ENCODE data around the gene CUBN.

Gene CUBN

DNA sequence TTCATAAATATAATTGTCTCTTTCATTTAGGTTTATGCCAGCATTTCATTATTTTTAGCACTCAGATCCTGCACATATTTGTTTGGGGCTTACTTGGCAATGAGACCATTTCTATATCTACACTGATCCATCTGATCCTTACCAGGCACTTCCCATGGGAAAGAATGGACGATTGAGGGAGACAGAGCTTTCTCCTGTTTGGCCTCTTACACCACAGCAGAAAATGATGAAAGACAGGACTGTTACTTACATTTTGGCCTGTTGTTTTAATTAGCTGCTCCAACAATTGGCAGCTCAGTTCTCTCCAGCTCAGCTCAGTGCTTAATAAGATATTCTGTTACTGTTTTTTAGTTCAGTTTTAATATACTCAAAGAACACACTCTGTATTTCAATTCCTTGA, 234.8 kb downstream of the CUBN start:
- ATAC-seq (ENCODE audit: low read depth) = no peak
- Mint-ChIP-seq H3K27me3 (peaks cover 4% of the 10 kb centered on the region), H3K27ac (no peak overlapping the region), H3K4me1 (peaks cover 5% of the 10 kb centered on the region), H3K4me3 (no peak overlapping the region), H3K36me3 (peaks cover 7% of the 10 kb centered on the region), H3K9me3 (peaks cover 3% of the 10 kb centered on the region)
- no peak for DNase-seq (ENCODE audit: low spot score in 2 of 2)

GRCh38 chr10:16893664-16894063, 235.9 kb downstream of the CUBN start:
- Mint-ChIP-seq H3K4me1 (peaks cover 5% of the 10 kb centered on the region), H3K36me3 (peaks cover 7% of the 10 kb centered on the region), H3K9me3 (peaks cover 3% of the 10 kb centered on the region), H3K27me3 (peaks cover 4% of the 10 kb centered on the region), H3K4me3 (no peak overlapping the region), H3K27ac (no peak overlapping the region)
- no peak for ATAC-seq (ENCODE audit: low read depth)
- no peak for DNase-seq (ENCODE audit: low spot score in 2 of 2)

GRCh38 chr10:16891375-16892313, 238.0 kb downstream of the CUBN start:
- peak overlapping the region; percentile 25 for H3K4me3 Mint-ChIP-seq
- ATAC-seq (ENCODE audit: low read depth) (peak; percentile 54), DNase-seq (ENCODE audit: low spot score in 2 of 2) (peak in 1 of 2 donors; percentile 15)
- no peak overlapping the region for H3K27ac Mint-ChIP-seq
- peaks cover 3% of the 10 kb centered on the region for H3K27me3 Mint-ChIP-seq
- peaks cover 4% of the 10 kb centered on the region for H3K36me3 Mint-ChIP-seq
- H3K4me1 Mint-ChIP-seq = peaks cover 5% of the 10 kb centered on the region
- H3K9me3 Mint-ChIP-seq = peaks cover 3% of the 10 kb centered on the region

- DNase-seq (ENCODE audit: low spot score in 2 of 2) = no peak
- ATAC-seq (ENCODE audit: low read depth) = no peak
- no peak overlapping the region for H3K4me3 Mint-ChIP-seq
Measured at GRCh38 chr10:16890691-16891090, 238.9 kb downstream of the CUBN start.

DNA sequence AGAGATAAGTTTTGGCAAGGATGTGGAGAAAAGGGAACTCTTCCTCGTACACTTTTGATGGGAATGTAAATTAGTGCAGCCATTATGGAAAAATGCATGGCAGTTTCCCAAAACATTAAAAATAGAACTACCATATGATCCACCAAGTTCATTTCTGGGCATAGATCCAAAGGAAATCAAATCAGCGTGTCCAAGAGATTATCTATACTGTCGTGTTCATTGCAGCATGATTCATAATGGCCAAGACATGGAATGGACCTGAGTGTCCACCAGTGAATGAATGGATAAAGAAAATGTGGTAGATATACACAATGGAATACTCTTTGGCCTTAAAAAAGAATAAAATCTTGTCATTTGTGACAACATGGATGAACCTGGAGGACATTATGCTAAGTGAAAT, 242.0 kb downstream of the CUBN start:
- Mint-ChIP-seq H3K36me3 (peaks cover 3% of the 10 kb centered on the region), H3K9me3 (no peaks in the 10 kb centered on the region), H3K4me3 (no peak overlapping the region), H3K27ac (no peak overlapping the region), H3K27me3 (peaks cover 2% of the 10 kb centered on the region), H3K4me1 (peaks cover 5% of the 10 kb centered on the region)
- DNase-seq (ENCODE audit: low spot score in 2 of 2) (no peak), ATAC-seq (ENCODE audit: low read depth) (no peak)

More at GRCh38 chr10:16890691-16891090, 238.9 kb downstream of the CUBN start:
- Mint-ChIP-seq H3K36me3 (peaks cover 1% of the 10 kb centered on the region), H3K27me3 (peaks cover 2% of the 10 kb centered on the region), H3K27ac (no peak overlapping the region), H3K4me1 (peaks cover 5% of the 10 kb centered on the region), H3K9me3 (peaks cover 3% of the 10 kb centered on the region)

DNA sequence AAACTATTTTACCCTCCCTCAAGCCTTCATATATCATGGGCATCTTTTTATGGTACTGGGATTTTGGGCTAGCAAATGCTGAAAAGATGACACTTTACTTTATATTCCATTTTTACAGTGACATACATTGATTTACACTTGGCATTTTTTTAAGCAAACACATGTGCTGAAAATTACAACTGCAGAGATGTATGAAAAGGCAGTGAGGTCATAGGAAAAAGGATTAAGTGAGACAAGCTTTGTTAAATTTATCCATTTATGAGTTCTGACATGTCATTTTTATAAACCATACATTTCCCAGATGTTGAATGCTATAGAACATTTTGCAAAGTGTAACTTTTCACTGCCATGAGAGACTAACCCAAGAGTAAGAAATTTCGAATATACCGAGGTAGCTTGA, 243.6 kb downstream of the CUBN start:
- Mint-ChIP-seq H3K27me3 (peaks cover 2% of the 10 kb centered on the region), H3K9me3 (no peaks in the 10 kb centered on the region), H3K4me3 (no peak overlapping the region), H3K4me1 (peaks cover under 1% of the 10 kb centered on the region), H3K36me3 (peaks cover 3% of the 10 kb centered on the region), H3K27ac (no peak overlapping the region)
- DNase-seq (ENCODE audit: low spot score in 2 of 2) (no peak), ATAC-seq (ENCODE audit: low read depth) (no peak)

GRCh38 chr10:16884497-16884896, 245.1 kb downstream of the CUBN start:
- H3K36me3 Mint-ChIP-seq = peaks cover 3% of the 10 kb centered on the region
- DNase-seq (ENCODE audit: low spot score in 2 of 2) (no peak), ATAC-seq (ENCODE audit: low read depth) (no peak)
- H3K4me1 Mint-ChIP-seq = no peaks in the 10 kb centered on the region
- H3K27me3 Mint-ChIP-seq = peaks cover 2% of the 10 kb centered on the region
- H3K4me3 Mint-ChIP-seq = no peak overlapping the region
- H3K9me3 Mint-ChIP-seq = no peaks in the 10 kb centered on the region
- H3K27ac Mint-ChIP-seq = no peak overlapping the region

DNA sequence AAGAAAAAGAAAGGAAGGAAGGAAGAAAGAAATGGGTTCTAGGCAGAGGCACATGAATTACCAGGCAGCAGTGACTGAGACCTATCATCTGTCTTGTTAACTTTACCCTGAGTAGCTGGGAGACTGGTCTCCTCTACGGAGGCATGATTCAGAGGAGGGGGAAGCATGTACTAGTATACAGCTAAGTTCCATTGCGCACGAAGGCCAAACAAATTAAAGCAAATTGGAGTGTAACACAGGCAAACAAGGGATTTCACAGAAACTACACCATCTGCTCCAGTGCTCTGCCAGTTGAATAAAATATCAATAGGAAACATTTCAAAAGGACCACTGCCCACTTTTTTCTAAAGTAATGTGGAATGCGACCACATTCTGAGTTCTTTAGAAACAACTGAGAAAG, 246.5 kb downstream of the CUBN start:
- no peak overlapping the region for H3K27ac Mint-ChIP-seq

DNA sequence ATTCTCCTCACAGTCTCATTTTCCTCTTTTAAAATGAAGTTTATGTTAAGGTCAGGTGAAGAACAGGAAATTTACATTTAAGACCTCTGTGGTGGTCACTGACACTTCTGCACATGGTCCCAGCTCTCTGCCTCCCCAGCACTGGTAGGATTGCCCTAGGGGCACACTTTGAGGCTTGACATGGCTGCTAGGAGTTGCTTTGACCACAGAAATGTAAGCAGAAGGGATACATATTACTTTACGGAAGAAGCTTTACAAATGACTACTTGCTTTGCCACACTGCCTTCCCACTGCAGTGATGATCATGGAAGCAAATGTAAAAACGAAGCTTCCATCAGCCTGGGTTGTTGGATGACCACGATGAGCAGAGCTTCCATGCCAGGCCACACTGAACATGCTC, 259.3 kb downstream of the CUBN start:
- DNase-seq (ENCODE audit: low spot score in 2 of 2) = no peak
- no peak for ATAC-seq (ENCODE audit: low read depth)
- no peaks in the 10 kb centered on the region for H3K9me3 Mint-ChIP-seq
- H3K4me1 Mint-ChIP-seq = no peaks in the 10 kb centered on the region
- no peak overlapping the region for H3K4me3 Mint-ChIP-seq
- H3K27me3 Mint-ChIP-seq = peaks cover 2% of the 10 kb centered on the region
- H3K27ac Mint-ChIP-seq = no peak overlapping the region
- H3K36me3 Mint-ChIP-seq = peaks cover 8% of the 10 kb centered on the region

More for the DNA sequence above, 246.5 kb downstream of the CUBN start:
- no peak overlapping the region for H3K4me3 Mint-ChIP-seq
- no peaks in the 10 kb centered on the region for H3K9me3 Mint-ChIP-seq
- ATAC-seq (ENCODE audit: low read depth) = no peak
- peaks cover 2% of the 10 kb centered on the region for H3K27me3 Mint-ChIP-seq
- peaks cover 3% of the 10 kb centered on the region for H3K36me3 Mint-ChIP-seq
- H3K4me1 Mint-ChIP-seq = no peaks in the 10 kb centered on the region
- no peak for DNase-seq (ENCODE audit: low spot score in 2 of 2)

DNA sequence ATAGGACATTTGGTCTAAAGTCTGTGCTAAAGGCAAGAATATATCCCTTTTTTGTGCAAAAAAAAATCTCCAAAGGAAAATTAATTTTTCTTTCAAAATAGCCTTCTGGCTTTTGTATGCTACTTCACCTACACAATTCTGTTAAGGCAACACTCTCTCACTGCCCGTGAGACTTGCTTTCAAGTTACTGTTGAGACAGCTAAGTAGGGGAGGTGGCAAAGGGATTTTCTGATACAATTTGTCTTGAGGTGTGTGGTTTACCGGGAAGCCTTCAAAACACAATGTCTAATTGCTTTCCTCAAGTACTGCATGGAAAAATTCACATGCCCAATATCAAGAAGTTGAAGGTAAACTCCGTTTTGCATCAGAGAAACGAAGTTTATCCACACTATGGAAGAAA, 261.6 kb downstream of the CUBN start:
- ATAC-seq (ENCODE audit: low read depth) (no peak), DNase-seq (ENCODE audit: low spot score in 2 of 2) (no peak)
- Mint-ChIP-seq H3K36me3 (peaks cover 4% of the 10 kb centered on the region), H3K27me3 (peaks cover 5% of the 10 kb centered on the region), H3K4me1 (no peaks in the 10 kb centered on the region), H3K4me3 (no peak overlapping the region), H3K27ac (no peak overlapping the region), H3K9me3 (no peaks in the 10 kb centered on the region)

DNA sequence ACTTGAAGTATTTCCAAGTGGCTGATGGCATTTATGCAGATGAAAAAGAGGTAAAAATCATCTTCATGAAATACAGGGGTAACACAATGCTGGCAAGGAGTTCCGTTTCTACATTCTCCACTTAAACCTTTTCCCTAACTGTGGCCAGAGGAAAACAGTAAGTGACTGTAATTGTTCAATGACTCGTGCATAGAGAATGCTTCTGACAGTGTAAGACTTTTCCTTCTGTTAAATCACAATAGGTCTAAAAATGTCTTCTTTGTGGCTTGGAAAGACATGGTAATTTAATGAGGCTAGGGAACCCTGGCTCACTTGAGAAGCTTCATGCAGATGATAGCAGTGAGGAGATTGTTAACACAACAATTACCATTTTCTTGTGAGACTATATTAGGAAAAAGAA, 262.1 kb downstream of the CUBN start:
- Mint-ChIP-seq H3K9me3 (no peaks in the 10 kb centered on the region), H3K4me3 (no peak overlapping the region), H3K36me3 (peaks cover under 1% of the 10 kb centered on the region), H3K4me1 (no peaks in the 10 kb centered on the region), H3K27ac (no peak overlapping the region), H3K27me3 (peaks cover 6% of the 10 kb centered on the region)
- no peak for DNase-seq (ENCODE audit: low spot score in 2 of 2)
- no peak for ATAC-seq (ENCODE audit: low read depth)

- Mint-ChIP-seq H3K27ac (no peak overlapping the region), H3K27me3 (peaks cover 8% of the 10 kb centered on the region), H3K4me3 (no peak overlapping the region), H3K36me3 (no peaks in the 10 kb centered on the region), H3K9me3 (peaks cover 1% of the 10 kb centered on the region), H3K4me1 (no peaks in the 10 kb centered on the region)
- DNase-seq (ENCODE audit: low spot score in 2 of 2) (no peak), ATAC-seq (ENCODE audit: low read depth) (no peak)
Measured at GRCh38 chr10:16866541-16867275, 262.9 kb downstream of the CUBN start.

DNA sequence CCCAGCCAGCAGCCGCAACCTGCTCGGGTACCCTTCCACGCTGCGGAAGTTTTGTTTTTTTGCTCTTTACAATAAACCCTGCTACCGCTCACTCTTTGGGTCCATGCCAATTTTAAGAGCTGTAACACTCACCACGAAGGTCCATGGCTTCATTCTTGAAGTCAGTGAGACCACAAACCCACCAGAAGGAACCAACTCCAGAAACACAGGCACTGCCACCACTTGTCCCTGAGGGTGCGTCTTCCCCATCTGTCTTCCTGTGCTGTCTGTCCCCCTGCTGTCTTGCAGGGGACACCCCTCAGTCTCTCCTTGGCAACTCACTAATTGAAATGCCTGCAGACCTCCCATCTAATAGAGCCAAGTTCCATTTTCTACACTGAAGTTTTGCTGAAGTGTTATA, 263.8 kb downstream of the CUBN start:
- ATAC-seq (ENCODE audit: low read depth) (no peak), DNase-seq (ENCODE audit: low spot score in 2 of 2) (no peak)
- Mint-ChIP-seq H3K27ac (no peak overlapping the region), H3K4me1 (no peaks in the 10 kb centered on the region), H3K9me3 (peaks cover 1% of the 10 kb centered on the region), H3K36me3 (no peaks in the 10 kb centered on the region), H3K27me3 (peaks cover 8% of the 10 kb centered on the region), H3K4me3 (no peak overlapping the region)

DNA sequence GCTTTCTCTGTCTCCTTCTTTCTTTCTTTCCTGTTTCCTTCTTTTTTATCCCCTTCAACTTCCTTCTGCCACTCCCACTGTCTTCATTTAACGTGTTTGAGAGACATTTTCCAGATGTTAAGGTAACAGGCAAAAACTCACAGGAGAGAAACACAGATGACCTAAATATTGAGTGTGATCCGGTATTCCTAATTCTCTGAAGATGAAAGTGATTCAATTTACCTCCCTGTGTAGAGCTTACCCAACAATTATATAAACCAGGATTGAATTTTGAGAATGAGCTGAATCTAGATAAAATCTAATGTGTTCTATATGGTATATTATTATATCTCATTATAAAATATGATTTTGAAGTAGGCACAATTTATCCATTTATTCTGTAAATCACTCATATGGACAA, 265.8 kb downstream of the CUBN start:
- Mint-ChIP-seq H3K4me3 (no peak overlapping the region), H3K27ac (no peak overlapping the region), H3K27me3 (peaks cover 8% of the 10 kb centered on the region), H3K9me3 (peaks cover 1% of the 10 kb centered on the region), H3K36me3 (no peaks in the 10 kb centered on the region), H3K4me1 (no peaks in the 10 kb centered on the region)
- DNase-seq (ENCODE audit: low spot score in 2 of 2) (no peak), ATAC-seq (ENCODE audit: low read depth) (no peak)
